Glutamatergic neuron (in vitro differentiated cells): ENCODE results near the gene UBALD2. TPM values are rescaled to one million over a fixed set of nuclear protein-coding genes. Genes with fewer than 3 reads are reported as not detected.

Experiments used
- DNase-seq: peaks from one replicate; pipeline ENCODE4 v3.0.0; 2022
- H3K27ac Mint-ChIP-seq: one replicate; pipeline ENCODE4 v1.8.0; 2020; ENCODE audit warnings: mild to moderate bottlenecking, mixed read lengths, inconsistent platforms; ENCODE audit not compliant: unreplicated experiment
- H3K27me3 Mint-ChIP-seq: one replicate; pipeline ENCODE4 v1.8.0; 2020; ENCODE audit warnings: mild to moderate bottlenecking, moderate library complexity, mixed read lengths, inconsistent platforms; ENCODE audit not compliant: unreplicated experiment
- H3K36me3 Mint-ChIP-seq: one replicate; pipeline ENCODE4 v1.8.0; 2020; ENCODE audit warnings: mild to moderate bottlenecking, mixed read lengths, inconsistent platforms; ENCODE audit not compliant: unreplicated experiment
- H3K4me1 Mint-ChIP-seq: one replicate; pipeline ENCODE4 v1.8.0; 2020; ENCODE audit warnings: mild to moderate bottlenecking, low read depth, mixed read lengths, inconsistent platforms; ENCODE audit not compliant: unreplicated experiment
- H3K4me3 Mint-ChIP-seq: one replicate; pipeline ENCODE4 v1.8.0; 2020; ENCODE audit warnings: mild to moderate bottlenecking, mixed read lengths, inconsistent platforms; ENCODE audit not compliant: unreplicated experiment
- H3K9me3 Mint-ChIP-seq: one replicate; pipeline ENCODE4 v1.8.0; 2020; ENCODE audit warnings: mild to moderate bottlenecking, moderate library complexity, mixed read lengths, inconsistent platforms; ENCODE audit not compliant: unreplicated experiment
- total RNA-seq: library from RNA; stranded (reverse); fragmentation: NEBNext Ultra II Directional; extraction: Animal tissue kit (Norgen Biotek cat#: 25700); gene quantifications from one replicate; pipeline ENCODE4 v1.2.1, GENCODE V29; 2021; ENCODE audit not compliant: unreplicated experiment
- TF ChIP-seq, protein P1 (sequence below): fragments of 200-600 bp; sonication (generic); IDR thresholded peaks from one replicate; pipeline ENCODE4 v1.5.0; 2021; ENCODE audit not compliant: partially characterized antibody, unreplicated experiment

Gene UBALD2
- total RNA-seq, 1 donor from 2014 or later: 58.7 TPM

- Mint-ChIP-seq H3K4me3 (no peak overlapping the region), H3K36me3 (no peaks in the 10 kb centered on the region), H3K9me3 (no peaks in the 10 kb centered on the region), H3K27ac (no peak overlapping the region), H3K4me1 (no peaks in the 10 kb centered on the region), H3K27me3 (peaks cover 5% of the 10 kb centered on the region)
- no peak for DNase-seq
- TF ChIP-seq, protein P1, sequence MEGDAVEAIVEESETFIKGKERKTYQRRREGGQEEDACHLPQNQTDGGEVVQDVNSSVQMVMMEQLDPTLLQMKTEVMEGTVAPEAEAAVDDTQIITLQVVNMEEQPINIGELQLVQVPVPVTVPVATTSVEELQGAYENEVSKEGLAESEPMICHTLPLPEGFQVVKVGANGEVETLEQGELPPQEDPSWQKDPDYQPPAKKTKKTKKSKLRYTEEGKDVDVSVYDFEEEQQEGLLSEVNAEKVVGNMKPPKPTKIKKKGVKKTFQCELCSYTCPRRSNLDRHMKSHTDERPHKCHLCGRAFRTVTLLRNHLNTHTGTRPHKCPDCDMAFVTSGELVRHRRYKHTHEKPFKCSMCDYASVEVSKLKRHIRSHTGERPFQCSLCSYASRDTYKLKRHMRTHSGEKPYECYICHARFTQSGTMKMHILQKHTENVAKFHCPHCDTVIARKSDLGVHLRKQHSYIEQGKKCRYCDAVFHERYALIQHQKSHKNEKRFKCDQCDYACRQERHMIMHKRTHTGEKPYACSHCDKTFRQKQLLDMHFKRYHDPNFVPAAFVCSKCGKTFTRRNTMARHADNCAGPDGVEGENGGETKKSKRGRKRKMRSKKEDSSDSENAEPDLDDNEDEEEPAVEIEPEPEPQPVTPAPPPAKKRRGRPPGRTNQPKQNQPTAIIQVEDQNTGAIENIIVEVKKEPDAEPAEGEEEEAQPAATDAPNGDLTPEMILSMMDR: no peak
These were observed 17.8 kb upstream of the UBALD2 start for GRCh38 chr17:76247304-76247703.

- Mint-ChIP-seq H3K27me3 (peaks cover 3% of the 10 kb centered on the region), H3K27ac (no peak overlapping the region), H3K4me1 (no peaks in the 10 kb centered on the region), H3K36me3 (no peaks in the 10 kb centered on the region), H3K4me3 (no peak overlapping the region), H3K9me3 (no peaks in the 10 kb centered on the region)
- DNase-seq: no peak
- TF ChIP-seq, protein P1: no peak
These were observed 16.9 kb upstream of the UBALD2 start for GRCh38 chr17:76248013-76248782.

- no peak overlapping the region for H3K27ac Mint-ChIP-seq
- no peaks in the 10 kb centered on the region for H3K9me3 Mint-ChIP-seq
- peaks cover 1% of the 10 kb centered on the region for H3K27me3 Mint-ChIP-seq
- no peak for DNase-seq
- no peak overlapping the region for H3K4me3 Mint-ChIP-seq
- no peaks in the 10 kb centered on the region for H3K4me1 Mint-ChIP-seq
- H3K36me3 Mint-ChIP-seq: no peaks in the 10 kb centered on the region
- TF ChIP-seq, protein P1: no peak
These were observed 15.0 kb upstream of the UBALD2 start for GRCh38 chr17:76250141-76250540.

- TF ChIP-seq, protein P1: no peak
- H3K36me3 Mint-ChIP-seq: no peaks in the 10 kb centered on the region
- no peak overlapping the region for H3K4me3 Mint-ChIP-seq
- H3K27ac Mint-ChIP-seq: peak overlapping the region; percentile 50
- no peak for DNase-seq
- peaks cover 4% of the 10 kb centered on the region for H3K27me3 Mint-ChIP-seq
- no peaks in the 10 kb centered on the region for H3K9me3 Mint-ChIP-seq
- no peaks in the 10 kb centered on the region for H3K4me1 Mint-ChIP-seq
These were observed 13.6 kb upstream of the UBALD2 start for GRCh38 chr17:76251478-76252039.
